OCI-LY7 (cell line): ENCODE data around the gene METTL26.

Source experiments
- EZH2phosphoT487 ChIP-seq: fragments of 200-600 bp; sonication (generic); IDR thresholded peaks from 2 replicates; pipeline ENCODE4 v1.6.1; 2018; ENCODE audit warnings: low read depth, borderline replicate concordance, mild to moderate bottlenecking, mixed run types, antibody characterized with exemption, low read length, moderate library complexity, mixed read lengths
- TF ChIP-seq, protein P1 (sequence below): fragments of 200-600 bp; sonication (generic); conservative IDR thresholded peaks from 2 replicates; pipeline ENCODE4 v1.5.1; 2014; ENCODE audit warnings: mild to moderate bottlenecking, antibody characterized with exemption, low read length, moderate library complexity, mixed read lengths

DNA sequence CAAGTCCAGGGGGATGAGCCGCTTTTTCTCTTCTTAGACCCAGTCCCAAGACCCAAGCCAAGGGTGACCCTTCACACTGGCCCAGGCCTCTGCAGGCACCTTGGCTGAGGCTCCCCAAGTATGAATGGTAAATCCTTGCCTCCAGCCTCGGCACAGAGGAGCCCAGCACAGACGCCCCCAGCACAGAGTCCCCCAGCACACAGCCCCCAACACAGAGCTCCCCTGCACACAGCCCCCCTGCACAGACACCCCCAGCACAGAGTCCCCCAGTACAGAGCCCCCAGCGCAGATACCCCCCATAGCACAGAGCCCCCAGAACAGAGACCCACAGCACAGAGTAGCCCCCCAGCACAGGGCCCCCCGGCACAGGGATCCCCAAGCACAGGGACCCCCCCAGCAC, 4.5 kb upstream of the METTL26 start:
- TF ChIP-seq, protein P1, sequence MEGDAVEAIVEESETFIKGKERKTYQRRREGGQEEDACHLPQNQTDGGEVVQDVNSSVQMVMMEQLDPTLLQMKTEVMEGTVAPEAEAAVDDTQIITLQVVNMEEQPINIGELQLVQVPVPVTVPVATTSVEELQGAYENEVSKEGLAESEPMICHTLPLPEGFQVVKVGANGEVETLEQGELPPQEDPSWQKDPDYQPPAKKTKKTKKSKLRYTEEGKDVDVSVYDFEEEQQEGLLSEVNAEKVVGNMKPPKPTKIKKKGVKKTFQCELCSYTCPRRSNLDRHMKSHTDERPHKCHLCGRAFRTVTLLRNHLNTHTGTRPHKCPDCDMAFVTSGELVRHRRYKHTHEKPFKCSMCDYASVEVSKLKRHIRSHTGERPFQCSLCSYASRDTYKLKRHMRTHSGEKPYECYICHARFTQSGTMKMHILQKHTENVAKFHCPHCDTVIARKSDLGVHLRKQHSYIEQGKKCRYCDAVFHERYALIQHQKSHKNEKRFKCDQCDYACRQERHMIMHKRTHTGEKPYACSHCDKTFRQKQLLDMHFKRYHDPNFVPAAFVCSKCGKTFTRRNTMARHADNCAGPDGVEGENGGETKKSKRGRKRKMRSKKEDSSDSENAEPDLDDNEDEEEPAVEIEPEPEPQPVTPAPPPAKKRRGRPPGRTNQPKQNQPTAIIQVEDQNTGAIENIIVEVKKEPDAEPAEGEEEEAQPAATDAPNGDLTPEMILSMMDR: no peak
- no peak for TF ChIP-seq EZH2phosphoT487
